PC-9 (cell line): Measurements from ENCODE around the gene HS3ST3A1. TPM values are rescaled to one million over a fixed set of nuclear protein-coding genes. Genes with fewer than 3 reads are reported as not detected.

ENCODE experiments used
- BruUV-seq: library from RNA; stranded (reverse); fragments of 400-500 nt; replicated peaks from 2 replicates; lab custom pipeline; 2021; lab: Mats Ljungman, UMichigan
- CTCF ChIA-PET: fragments of 300-600 bp; sonication (Branson Sonifier 250); formaldehyde crosslinking; loops from one replicate; lab custom pipeline; 2022; ENCODE audit warnings: antibody characterized with exemption; lab: Charles Lee
- POLR2A ChIA-PET: fragments of 300-600 bp; sonication (Branson Sonifier 250); formaldehyde crosslinking; loops from one replicate; lab custom pipeline; 2022; ENCODE audit warnings: antibody characterized with exemption; ENCODE audit not compliant: unreplicated experiment; lab: Charles Lee
- DNase-seq, 2 experiments: peaks; one replicate each; pipeline versions ENCODE4 v3.0.0 to v3.0.0-alpha.2; 2015 to 2022; ENCODE audit warnings: mixed read lengths in 1 of 2
- H2AFZ ChIP-seq: fragments of 200-600 bp; sonication (generic); 2 replicates; pipeline ENCODE4 v1.8.1; 2017; ENCODE audit warnings: antibody characterized with exemption
- H3F3A ChIP-seq: fragments of 200-600 bp; sonication (generic); 2 replicates; pipeline ENCODE4 v1.8.1; 2017; ENCODE audit warnings: antibody characterized with exemption, mild to moderate bottlenecking, low read depth; ENCODE audit not compliant: insufficient read depth
- H3K27ac ChIP-seq: fragments of 200-600 bp; sonication (generic); 2 replicates; pipeline ENCODE4 v1.6.1; 2016; ENCODE audit warnings: mixed run types
- H3K27me3 ChIP-seq: fragments of 200-600 bp; sonication (generic); 2 replicates; pipeline ENCODE4 v1.6.1; 2016; ENCODE audit warnings: low read depth, mixed run types; ENCODE audit not compliant: insufficient read depth
- H3K36me3 ChIP-seq: fragments of 200-600 bp; sonication (generic); 2 replicates; pipeline ENCODE4 v1.6.1; 2016; ENCODE audit warnings: low read depth, mixed run types
- H3K4me1 ChIP-seq: fragments of 200-600 bp; sonication (generic); replicated peaks from 2 replicates; pipeline ENCODE4 v1.6.1; 2016; ENCODE audit warnings: mixed run types; ENCODE audit not compliant: insufficient read depth
- H3K4me2 ChIP-seq: fragments of 200-600 bp; sonication (generic); 2 replicates; pipeline ENCODE4 v1.6.1; 2017; ENCODE audit warnings: mixed run types
- H3K4me3 ChIP-seq: fragments of 200-600 bp; sonication (generic); 2 replicates; pipeline ENCODE4 v1.6.1; 2016; ENCODE audit warnings: mixed run types
- H3K79me2 ChIP-seq: fragments of 200-600 bp; sonication (generic); 2 replicates; pipeline ENCODE4 v1.6.1; 2017; ENCODE audit warnings: low read depth, mixed run types
- H3K9me2 ChIP-seq: fragments of 200-600 bp; sonication (generic); 2 replicates; pipeline ENCODE4 v1.8.1; 2017; ENCODE audit warnings: mild to moderate bottlenecking; ENCODE audit not compliant: insufficient read depth
- H3K9me3 ChIP-seq: fragments of 200-600 bp; sonication (generic); 2 replicates; pipeline ENCODE4 v1.8.1; 2016; ENCODE audit warnings: low read depth; ENCODE audit not compliant: insufficient read depth
- H4K20me1 ChIP-seq: fragments of 200-600 bp; sonication (generic); 2 replicates; pipeline ENCODE4 v1.8.1; 2017; ENCODE audit not compliant: insufficient read depth
- CTCF ChIP-seq: fragments of 200-600 bp; sonication (generic); conservative IDR thresholded peaks from 2 replicates; pipeline ENCODE4 v1.6.1; 2017; ENCODE audit warnings: mixed run types, antibody characterized with exemption, mild to moderate bottlenecking, moderate library complexity
- EZH2 ChIP-seq: fragments of 200-600 bp; sonication (generic); IDR thresholded peaks from 2 replicates; pipeline ENCODE4 v1.8.0; 2017; ENCODE audit warnings: antibody characterized with exemption, low read depth
- intact Hi-C: fragments of 100-400 bp; cut with micrococcal nuclease; formaldehyde crosslinking; loops from one replicate; pipeline ENCODE4 v1.10.0; 2022; ENCODE audit not compliant: unreplicated experiment
- total RNA-seq: library from RNA; stranded (reverse); gene quantifications from 2 replicates; pipeline ENCODE4 v1.2.3, GENCODE V29; 2021

Gene HS3ST3A1
- total RNA-seq, 1 experiment from 2014 or later: not detected

- H3K4me3 ChIP-seq: no peak overlapping the region
- TF ChIP-seq CTCF (no peak), EZH2 (no peak)
- no TSS peak for BruUV-seq
- ChIA-PET POLR2A (no interaction called here), CTCF (no interaction called here)
- H3K9me3 ChIP-seq: no peaks in the 10 kb centered on the region
- no peaks in the 10 kb centered on the region for H3K36me3 ChIP-seq
- no peak for DNase-seq
- no peaks in the 10 kb centered on the region for H3K9me2 ChIP-seq
- H3K79me2 ChIP-seq: no peaks in the 10 kb centered on the region
- H3K27me3 ChIP-seq: peaks cover 12% of the 10 kb centered on the region; the same call in 1 of the 2 replicates
- no peak overlapping the region for H3K4me2 ChIP-seq
- no peak overlapping the region for H3K27ac ChIP-seq
- no peaks in the 10 kb centered on the region for H3K4me1 ChIP-seq
- no peaks in the 10 kb centered on the region for H3F3A ChIP-seq
- intact Hi-C loops: loop anchor here (2.0 kb wide), 1 partner anchor 27 kb away; no protein-coding TSS in a partner anchor
- H4K20me1 ChIP-seq: no peaks in the 10 kb centered on the region
- no peak overlapping the region for H2AFZ ChIP-seq
Observed at GRCh38 chr17:13510062-13510461, 91.7 kb downstream of the HS3ST3A1 start.

GRCh38 chr17:13509527-13509926 is 92.2 kb downstream of the HS3ST3A1 start:
- no peak overlapping the region for H2AFZ ChIP-seq
- H3K79me2 ChIP-seq: no peaks in the 10 kb centered on the region
- POLR2A ChIA-PET: no interaction called here
- H3F3A ChIP-seq: no peaks in the 10 kb centered on the region
- no peak for DNase-seq
- H3K9me3 ChIP-seq: no peaks in the 10 kb centered on the region
- H3K4me3 ChIP-seq: no peak overlapping the region
- TF ChIP-seq EZH2 (no peak), CTCF (no peak)
- no peaks in the 10 kb centered on the region for H3K4me1 ChIP-seq
- H3K9me2 ChIP-seq: no peaks in the 10 kb centered on the region
- H3K27ac ChIP-seq: no peak overlapping the region
- H3K27me3 ChIP-seq: peaks cover 12% of the 10 kb centered on the region; the same call in 1 of the 2 replicates
- CTCF ChIA-PET: no interaction called here
- H3K36me3 ChIP-seq: no peaks in the 10 kb centered on the region
- H4K20me1 ChIP-seq: no peaks in the 10 kb centered on the region
- BruUV-seq: no TSS peak
- intact Hi-C loops: no loop called here
- H3K4me2 ChIP-seq: no peak overlapping the region

- Histone ChIP-seq H4K20me1 (no peaks in the 10 kb centered on the region), H3K9me2 (no peaks in the 10 kb centered on the region), H3K27me3 (peaks cover 12% of the 10 kb centered on the region; the same call in 1 of the 2 replicates), H3K27ac (no peak overlapping the region), H3F3A (no peaks in the 10 kb centered on the region), H3K4me3 (no peak overlapping the region), H3K36me3 (no peaks in the 10 kb centered on the region), H3K4me2 (no peak overlapping the region), H3K79me2 (no peaks in the 10 kb centered on the region), H3K9me3 (no peaks in the 10 kb centered on the region), H3K4me1 (no peaks in the 10 kb centered on the region), H2AFZ (no peak overlapping the region)
- CTCF ChIA-PET: no interaction called here
- POLR2A ChIA-PET: no interaction called here
- no TSS peak for BruUV-seq
- no peak for TF ChIP-seq CTCF
- TF ChIP-seq EZH2: no peak
- no peak for DNase-seq
- intact Hi-C loops: no loop called here
Observed at GRCh38 chr17:13508896-13509295, 92.8 kb downstream of the HS3ST3A1 start.
